ENCODE measurements around the gene EPS15.

Gene EPS15

DNA sequence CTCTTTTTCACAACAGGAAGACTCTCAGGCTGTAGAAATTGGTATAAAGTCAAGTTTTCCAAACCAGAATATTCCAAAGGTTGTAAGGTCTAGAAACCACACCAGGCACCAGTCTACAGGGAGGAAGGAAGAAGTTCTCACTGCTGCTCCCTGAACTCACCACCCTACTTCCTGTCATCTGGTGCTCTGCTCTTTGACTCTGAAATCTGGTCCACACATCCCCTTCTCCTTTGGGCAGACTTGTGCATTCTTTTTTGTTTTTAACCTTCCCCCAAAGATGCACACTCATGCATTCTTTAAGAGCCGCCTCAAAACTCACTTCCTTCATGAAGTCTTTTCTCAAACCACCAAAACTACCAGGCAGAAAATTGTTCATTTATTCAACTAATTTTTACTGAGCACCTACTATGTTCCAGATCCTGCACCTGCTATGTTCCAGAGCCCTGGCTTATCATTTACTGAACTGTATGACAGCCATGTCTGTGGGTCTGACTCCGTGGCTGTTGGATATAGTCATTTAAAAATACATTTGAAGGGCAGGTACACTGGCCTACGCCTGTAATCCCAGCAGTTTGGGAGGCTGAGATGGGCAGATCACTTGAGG, 30.1 kb upstream of the EPS15 start:
- ChIA-PET POLR2A (interaction anchor here (0.5 kb wide), 1 partner anchor 87 kb away, joined by 3 read pairs; no protein-coding TSS in a partner anchor), CTCF (no interaction called here)
- Histone ChIP-seq H3K4me1 (ENCODE audit: control insufficient read depth, insufficient read depth, low read length) (no peaks in the 10 kb centered on the region), H3K9me3 (ENCODE audit: control insufficient read depth, insufficient read depth, low read depth, low read length) (no peaks in the 10 kb centered on the region), H3K36me3 (ENCODE audit: control insufficient read depth in 2 of 2, insufficient read depth in 1 of 2, low read length in 2 of 2) (no peaks in the 10 kb centered on the region), H3K4me3 (ENCODE audit: low read depth, low read length) (no peak overlapping the region), H3K27ac (ENCODE audit: extremely low read depth, low read depth, low read length) (no peak overlapping the region)
- no peak for TF ChIP-seq ZNF670 (tag by site-specific recombination; IDR thresholded peaks at IDR 0.05; ENCODE audit: low read depth)
- no peak for TF ChIP-seq ZNF510 (tag by site-specific recombination; IDR thresholded peaks at IDR 0.05; ENCODE audit: insufficient replicate concordance)
- TF ChIP-seq ZNF664 (tag by site-specific recombination; IDR thresholded peaks at IDR 0.05) = peak; percentile 95

DNA sequence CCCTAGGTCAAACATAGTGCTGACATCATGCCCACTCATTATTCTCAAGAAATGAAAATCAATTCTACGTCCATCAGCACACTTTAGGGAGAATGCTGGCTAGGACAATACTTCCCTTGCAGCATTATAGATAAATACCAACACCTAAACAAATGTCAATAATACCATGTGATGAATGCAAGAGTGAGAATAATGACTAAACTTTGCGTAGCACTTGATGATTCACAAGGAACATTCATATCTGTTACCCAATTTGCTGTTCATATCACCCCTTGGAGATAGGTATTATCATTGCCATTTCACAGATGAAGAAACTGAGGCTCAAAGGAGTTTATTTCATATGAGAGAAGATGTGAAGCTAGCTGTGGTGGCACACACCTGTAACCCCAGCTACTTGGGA, 24.8 kb upstream of the EPS15 start:
- Histone ChIP-seq H3K4me1 (ENCODE audit: control insufficient read depth, insufficient read depth, low read length) (no peaks in the 10 kb centered on the region), H3K9me3 (ENCODE audit: control insufficient read depth, insufficient read depth, low read depth, low read length) (no peaks in the 10 kb centered on the region), H3K4me3 (ENCODE audit: low read depth, low read length) (no peak overlapping the region), H3K27ac (ENCODE audit: extremely low read depth, low read depth, low read length) (no peak overlapping the region), H3K36me3 (ENCODE audit: control insufficient read depth in 2 of 2, insufficient read depth in 1 of 2, low read length in 2 of 2) (no peaks in the 10 kb centered on the region)
- TF ChIP-seq ZNF600 (tag by site-specific recombination; IDR thresholded peaks at IDR 0.05) (no peak), ZNF510 (tag by site-specific recombination; IDR thresholded peaks at IDR 0.05; ENCODE audit: insufficient replicate concordance) (no peak), ZNF391 (tag by site-specific recombination; IDR thresholded peaks at IDR 0.05; ENCODE audit: borderline replicate concordance, low read depth) (no peak), ZNF354C (tag by site-specific recombination; IDR thresholded peaks at IDR 0.05; ENCODE audit: borderline replicate concordance, low read depth) (no peak), ZEB2 (tag by site-specific recombination; IDR thresholded peaks at IDR 0.05) (no peak), ZNF114 (tag by site-specific recombination; IDR thresholded peaks at IDR 0.05) (no peak), ZNF76 (tag by site-specific recombination; IDR thresholded peaks at IDR 0.05; ENCODE audit: borderline replicate concordance, low read depth) (no peak), ZBTB1 (tag by site-specific recombination; IDR thresholded peaks at IDR 0.05) (no peak), KLF1 (tag by site-specific recombination; IDR thresholded peaks at IDR 0.05) (no peak), ZNF37A (tag by site-specific recombination; IDR thresholded peaks at IDR 0.05) (no peak), ZNF221 (tag by site-specific recombination; IDR thresholded peaks at IDR 0.05; ENCODE audit: borderline replicate concordance) (no peak), ZNF654 (tag by site-specific recombination; IDR thresholded peaks at IDR 0.05; ENCODE audit: low read depth) (no peak), YY2 (tag by site-specific recombination; IDR thresholded peaks at IDR 0.05) (no peak), ZNF843 (tag by site-specific recombination; IDR thresholded peaks at IDR 0.05) (no peak), SP3 (tag by site-specific recombination; IDR thresholded peaks at IDR 0.05) (no peak), ZNF530 (tag by site-specific recombination; IDR thresholded peaks at IDR 0.05; ENCODE audit: low read depth) (no peak), ZNF707 (tag by site-specific recombination; IDR thresholded peaks at IDR 0.05) (no peak), ZNF48 (tag by site-specific recombination; IDR thresholded peaks at IDR 0.05) (no peak)
- TF ChIP-seq, protein P1, sequence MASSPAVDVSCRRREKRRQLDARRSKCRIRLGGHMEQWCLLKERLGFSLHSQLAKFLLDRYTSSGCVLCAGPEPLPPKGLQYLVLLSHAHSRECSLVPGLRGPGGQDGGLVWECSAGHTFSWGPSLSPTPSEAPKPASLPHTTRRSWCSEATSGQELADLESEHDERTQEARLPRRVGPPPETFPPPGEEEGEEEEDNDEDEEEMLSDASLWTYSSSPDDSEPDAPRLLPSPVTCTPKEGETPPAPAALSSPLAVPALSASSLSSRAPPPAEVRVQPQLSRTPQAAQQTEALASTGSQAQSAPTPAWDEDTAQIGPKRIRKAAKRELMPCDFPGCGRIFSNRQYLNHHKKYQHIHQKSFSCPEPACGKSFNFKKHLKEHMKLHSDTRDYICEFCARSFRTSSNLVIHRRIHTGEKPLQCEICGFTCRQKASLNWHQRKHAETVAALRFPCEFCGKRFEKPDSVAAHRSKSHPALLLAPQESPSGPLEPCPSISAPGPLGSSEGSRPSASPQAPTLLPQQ (tag by site-specific recombination; IDR thresholded peaks at IDR 0.05) = no peak
- TF ChIP-seq, protein P2, sequence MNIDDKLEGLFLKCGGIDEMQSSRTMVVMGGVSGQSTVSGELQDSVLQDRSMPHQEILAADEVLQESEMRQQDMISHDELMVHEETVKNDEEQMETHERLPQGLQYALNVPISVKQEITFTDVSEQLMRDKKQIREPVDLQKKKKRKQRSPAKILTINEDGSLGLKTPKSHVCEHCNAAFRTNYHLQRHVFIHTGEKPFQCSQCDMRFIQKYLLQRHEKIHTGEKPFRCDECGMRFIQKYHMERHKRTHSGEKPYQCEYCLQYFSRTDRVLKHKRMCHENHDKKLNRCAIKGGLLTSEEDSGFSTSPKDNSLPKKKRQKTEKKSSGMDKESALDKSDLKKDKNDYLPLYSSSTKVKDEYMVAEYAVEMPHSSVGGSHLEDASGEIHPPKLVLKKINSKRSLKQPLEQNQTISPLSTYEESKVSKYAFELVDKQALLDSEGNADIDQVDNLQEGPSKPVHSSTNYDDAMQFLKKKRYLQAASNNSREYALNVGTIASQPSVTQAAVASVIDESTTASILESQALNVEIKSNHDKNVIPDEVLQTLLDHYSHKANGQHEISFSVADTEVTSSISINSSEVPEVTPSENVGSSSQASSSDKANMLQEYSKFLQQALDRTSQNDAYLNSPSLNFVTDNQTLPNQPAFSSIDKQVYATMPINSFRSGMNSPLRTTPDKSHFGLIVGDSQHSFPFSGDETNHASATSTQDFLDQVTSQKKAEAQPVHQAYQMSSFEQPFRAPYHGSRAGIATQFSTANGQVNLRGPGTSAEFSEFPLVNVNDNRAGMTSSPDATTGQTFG (tag by site-specific recombination; IDR thresholded peaks at IDR 0.05; ENCODE audit: borderline replicate concordance) = no peak
- POLR2A ChIA-PET = no interaction called here
- CTCF ChIA-PET = interaction anchor here (0.8 kb wide), 1 partner anchor 8 kb away, joined by 3 read pairs; no protein-coding TSS in a partner anchor
